SU-DHL-6 (cell line): ENCODE results near the gene SUPT3H.

Experiments used
- EZH2phosphoT487 ChIP-seq: fragments of 200-600 bp; sonication (generic), shearing (Covaris generic); conservative IDR thresholded peaks from 2 replicates; pipeline ENCODE4 v1.6.1; 2018; ENCODE audit warnings: mild to moderate bottlenecking, antibody characterized with exemption, low read length, moderate library complexity, mixed read lengths
- TF ChIP-seq, protein P1 (sequence below): fragments of 200-600 bp; sonication (generic); IDR thresholded peaks from one replicate; pipeline ENCODE4 v1.5.1; 2017; ENCODE audit warnings: antibody characterized with exemption, mild to moderate bottlenecking, low read length, moderate library complexity; ENCODE audit not compliant: insufficient read depth, poor library complexity, severe bottlenecking

DNA sequence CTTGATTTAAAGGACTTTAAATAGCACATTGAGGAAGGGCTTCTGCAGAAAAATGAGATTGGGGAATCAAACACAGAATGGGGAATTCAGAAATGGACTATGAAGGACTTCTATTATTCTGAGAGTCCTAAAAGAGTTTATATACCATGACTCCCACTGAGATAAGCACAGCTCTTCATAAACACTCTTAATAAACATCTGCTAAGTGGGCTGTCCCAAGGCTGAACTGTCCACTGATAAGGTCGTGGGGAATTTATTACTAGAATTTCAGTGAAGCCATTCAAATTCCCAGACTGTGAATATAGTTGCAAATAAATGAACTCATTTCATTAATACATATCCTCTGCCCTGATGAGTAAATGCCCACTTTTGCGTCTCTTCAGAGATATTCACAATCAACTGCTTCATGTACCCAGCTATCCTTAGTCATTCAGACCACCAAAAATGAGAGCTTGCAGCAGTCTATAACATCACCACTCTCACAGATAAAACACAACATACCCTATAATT, 517.8 kb downstream of the SUPT3H start:
- TF ChIP-seq, protein P1, sequence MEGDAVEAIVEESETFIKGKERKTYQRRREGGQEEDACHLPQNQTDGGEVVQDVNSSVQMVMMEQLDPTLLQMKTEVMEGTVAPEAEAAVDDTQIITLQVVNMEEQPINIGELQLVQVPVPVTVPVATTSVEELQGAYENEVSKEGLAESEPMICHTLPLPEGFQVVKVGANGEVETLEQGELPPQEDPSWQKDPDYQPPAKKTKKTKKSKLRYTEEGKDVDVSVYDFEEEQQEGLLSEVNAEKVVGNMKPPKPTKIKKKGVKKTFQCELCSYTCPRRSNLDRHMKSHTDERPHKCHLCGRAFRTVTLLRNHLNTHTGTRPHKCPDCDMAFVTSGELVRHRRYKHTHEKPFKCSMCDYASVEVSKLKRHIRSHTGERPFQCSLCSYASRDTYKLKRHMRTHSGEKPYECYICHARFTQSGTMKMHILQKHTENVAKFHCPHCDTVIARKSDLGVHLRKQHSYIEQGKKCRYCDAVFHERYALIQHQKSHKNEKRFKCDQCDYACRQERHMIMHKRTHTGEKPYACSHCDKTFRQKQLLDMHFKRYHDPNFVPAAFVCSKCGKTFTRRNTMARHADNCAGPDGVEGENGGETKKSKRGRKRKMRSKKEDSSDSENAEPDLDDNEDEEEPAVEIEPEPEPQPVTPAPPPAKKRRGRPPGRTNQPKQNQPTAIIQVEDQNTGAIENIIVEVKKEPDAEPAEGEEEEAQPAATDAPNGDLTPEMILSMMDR, result no peak
- TF ChIP-seq EZH2phosphoT487, result no peak
